ENCODE data around the gene RASGRP4. TPM values are rescaled to one million over a fixed set of nuclear protein-coding genes. Genes with fewer than 3 reads are reported as not detected.
A peak's percentile ranks its signal among the peaks of the same experiment; 100 is the strongest.

The RASGRP4 gene
- total and polyA plus RNA-seq, 2 donors from 2014 or later, result 0.80 to 3.6 TPM

DNA sequence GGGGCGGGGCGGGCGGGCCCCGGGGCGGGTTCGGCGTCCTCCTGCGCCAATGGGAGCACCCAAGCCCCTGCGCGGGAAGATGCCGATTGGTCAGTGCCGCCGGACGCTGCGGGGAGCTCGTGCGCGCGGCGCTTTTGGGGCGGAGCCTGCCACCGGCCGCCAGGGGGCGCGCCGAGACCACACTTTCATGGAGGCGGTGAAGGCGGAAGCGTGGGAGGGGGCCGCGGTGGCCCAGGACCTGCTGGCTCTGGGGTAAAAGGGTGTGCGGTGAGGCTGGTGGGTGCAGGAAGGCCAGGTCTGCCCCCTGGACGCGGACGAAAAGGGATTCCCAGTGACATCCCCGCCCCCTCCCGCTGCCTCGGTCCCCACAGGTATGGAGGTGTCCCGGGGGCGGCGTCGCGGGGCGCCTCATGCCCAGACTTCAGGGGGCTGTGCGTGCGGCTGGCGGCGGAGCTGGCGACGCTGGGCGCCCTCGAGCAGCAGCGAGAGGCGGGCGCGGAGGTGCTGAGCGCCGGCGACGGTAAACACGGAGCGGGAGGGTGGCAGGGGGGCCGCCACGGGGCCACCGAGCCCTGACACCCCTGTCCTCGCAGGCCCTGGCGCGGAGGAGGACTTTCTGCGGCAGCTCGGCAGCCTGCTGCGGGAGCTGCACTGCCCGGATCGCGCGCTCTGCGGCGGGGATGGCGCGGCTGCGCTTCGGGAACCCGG, 22.9 kb downstream of the RASGRP4 start, which contains the start of gene FAM98C:
Gene FAM98C, plus strand, starts transcription at position 127 of the 708 bp plus-strand sequence. Its CDS starts 61 bp downstream, at position 188.
- no peaks in the 10 kb centered on the region for H3K27me3 ChIP-seq (ENCODE audit: control insufficient read depth, insufficient read depth, low read length)
- H3K9me3 ChIP-seq (ENCODE audit: control insufficient read depth in 2 of 3, insufficient read depth in 1 of 3, low read length in 3 of 3), result no peaks in the 10 kb centered on the region
- TF ChIP-seq, protein P1, sequence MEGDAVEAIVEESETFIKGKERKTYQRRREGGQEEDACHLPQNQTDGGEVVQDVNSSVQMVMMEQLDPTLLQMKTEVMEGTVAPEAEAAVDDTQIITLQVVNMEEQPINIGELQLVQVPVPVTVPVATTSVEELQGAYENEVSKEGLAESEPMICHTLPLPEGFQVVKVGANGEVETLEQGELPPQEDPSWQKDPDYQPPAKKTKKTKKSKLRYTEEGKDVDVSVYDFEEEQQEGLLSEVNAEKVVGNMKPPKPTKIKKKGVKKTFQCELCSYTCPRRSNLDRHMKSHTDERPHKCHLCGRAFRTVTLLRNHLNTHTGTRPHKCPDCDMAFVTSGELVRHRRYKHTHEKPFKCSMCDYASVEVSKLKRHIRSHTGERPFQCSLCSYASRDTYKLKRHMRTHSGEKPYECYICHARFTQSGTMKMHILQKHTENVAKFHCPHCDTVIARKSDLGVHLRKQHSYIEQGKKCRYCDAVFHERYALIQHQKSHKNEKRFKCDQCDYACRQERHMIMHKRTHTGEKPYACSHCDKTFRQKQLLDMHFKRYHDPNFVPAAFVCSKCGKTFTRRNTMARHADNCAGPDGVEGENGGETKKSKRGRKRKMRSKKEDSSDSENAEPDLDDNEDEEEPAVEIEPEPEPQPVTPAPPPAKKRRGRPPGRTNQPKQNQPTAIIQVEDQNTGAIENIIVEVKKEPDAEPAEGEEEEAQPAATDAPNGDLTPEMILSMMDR (IDR thresholded peaks at IDR 0.05; ENCODE audit: borderline replicate concordance, extremely low read depth, insufficient read depth), result peak; percentile 95
- peak within 1 kb of the TSS; percentile 60 to 82 for H3K27ac ChIP-seq (ENCODE audit: low read depth in 2 of 2, low read length in 2 of 2)
- H3K4me3 ChIP-seq (ENCODE audit: low read length in 3 of 3), result peak within 1 kb of the TSS; percentile 54 to 76 (median 74)
- H3K36me3 ChIP-seq (ENCODE audit: control insufficient read depth in 2 of 3, insufficient read depth in 3 of 3, low read length in 3 of 3), result peaks cover 0 to 7% (median 4%) of the 10 kb centered on the region in 3 donors
- intact Hi-C loops (cut with DNase I), result no loop called here
- DNase-seq (peak; percentile 98 to 99 (median 99)), FAIRE-seq (no peak)
- H3K9ac ChIP-seq (ENCODE audit: low read length in 3 of 3), result peak within 1 kb of the TSS; percentile 36 to 73 (median 65)
- H3K4me1 ChIP-seq (ENCODE audit: control insufficient read depth in 2 of 3, insufficient read depth in 2 of 3, low read depth in 1 of 3, low read length in 3 of 3), result no peaks in the 10 kb centered on the region

DNA sequence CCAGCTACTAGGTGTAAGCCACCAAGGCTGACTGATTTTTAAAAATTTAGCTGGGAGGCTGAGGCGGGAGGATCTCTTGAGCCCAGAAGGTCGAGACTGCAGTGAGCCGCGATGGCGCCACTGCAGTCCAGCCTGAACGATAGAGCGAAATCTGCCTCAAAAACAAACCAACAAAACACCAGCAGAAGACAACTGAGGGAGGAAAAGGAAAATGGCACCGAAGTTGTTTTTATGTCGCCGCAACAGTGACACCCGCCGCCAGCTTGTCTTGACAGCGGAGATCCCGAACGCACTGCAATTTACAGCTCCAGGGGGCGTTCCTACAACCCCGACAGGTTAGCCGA, 23.4 kb downstream of the RASGRP4 start:
- FAIRE-seq (no peak), DNase-seq (no peak)
- Histone ChIP-seq H3K9me3 (ENCODE audit: control insufficient read depth in 2 of 3, insufficient read depth in 1 of 3, low read length in 3 of 3) (no peaks in the 10 kb centered on the region), H3K9ac (ENCODE audit: low read length in 3 of 3) (peak overlapping the region in 1 of 3 donors; percentile 36), H3K36me3 (ENCODE audit: control insufficient read depth in 2 of 3, insufficient read depth in 3 of 3, low read length in 3 of 3) (peaks cover 0 to 7% (median 4%) of the 10 kb centered on the region in 3 donors), H3K4me3 (ENCODE audit: low read length in 3 of 3) (peak overlapping the region; percentile 54 to 76 (median 74)), H3K4me1 (ENCODE audit: control insufficient read depth in 2 of 3, insufficient read depth in 2 of 3, low read depth in 1 of 3, low read length in 3 of 3) (no peaks in the 10 kb centered on the region), H3K27ac (ENCODE audit: low read depth in 2 of 2, low read length in 2 of 2) (no peak overlapping the region), H3K27me3 (ENCODE audit: control insufficient read depth, insufficient read depth, low read length) (no peaks in the 10 kb centered on the region)
- intact Hi-C loops (cut with DNase I), result no loop called here
- TF ChIP-seq, protein P1 (IDR thresholded peaks at IDR 0.05; ENCODE audit: borderline replicate concordance, extremely low read depth, insufficient read depth), result no peak

DNA sequence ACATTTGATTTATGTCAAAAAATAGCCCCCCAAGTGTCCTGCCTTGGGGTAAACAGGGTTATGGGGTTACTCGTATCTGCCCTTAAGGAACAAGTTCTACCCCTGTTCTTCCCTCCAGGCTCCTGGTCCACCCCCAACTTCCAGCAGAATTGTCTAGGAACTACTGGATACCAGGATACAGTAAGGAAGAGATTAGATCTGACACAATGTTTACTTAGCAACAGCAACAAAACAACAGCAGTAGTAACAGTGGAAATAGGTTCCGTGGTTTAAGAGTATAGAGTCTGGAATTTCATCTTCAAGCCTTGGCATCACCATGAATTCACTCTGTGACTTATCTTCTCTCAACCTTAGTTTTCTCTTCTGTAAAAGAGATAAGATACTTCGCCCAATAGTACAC, 24.9 kb downstream of the RASGRP4 start:
- DNase-seq (no peak), FAIRE-seq (no peak)
- intact Hi-C loops (cut with DNase I), result no loop called here
- TF ChIP-seq, protein P1 (IDR thresholded peaks at IDR 0.05; ENCODE audit: borderline replicate concordance, extremely low read depth, insufficient read depth), result no peak
- Histone ChIP-seq H3K9me3 (ENCODE audit: control insufficient read depth in 2 of 3, insufficient read depth in 1 of 3, low read length in 3 of 3) (no peaks in the 10 kb centered on the region), H3K36me3 (ENCODE audit: control insufficient read depth in 2 of 3, insufficient read depth in 3 of 3, low read length in 3 of 3) (no peaks in the 10 kb centered on the region), H3K27ac (ENCODE audit: low read depth in 2 of 2, low read length in 2 of 2) (no peak overlapping the region), H3K9ac (ENCODE audit: low read length in 3 of 3) (no peak overlapping the region), H3K27me3 (ENCODE audit: control insufficient read depth, insufficient read depth, low read length) (peaks cover 4% of the 10 kb centered on the region), H3K4me1 (ENCODE audit: control insufficient read depth in 2 of 3, insufficient read depth in 2 of 3, low read depth in 1 of 3, low read length in 3 of 3) (no peaks in the 10 kb centered on the region), H3K4me3 (ENCODE audit: low read length in 3 of 3) (no peak overlapping the region)

Data from kidney (tissue), 14 donors.